Prostate gland (tissue), 2 donors: ENCODE results near the gene NDUFB2. TPM values are rescaled to one million over a fixed set of nuclear protein-coding genes. Genes with fewer than 3 reads are reported as not detected.
"Not testable (repeated sequence)": the region's sequence is repeated elsewhere in the genome, so short reads cannot be mapped to it uniquely, and the experiment has no call there.

Experiments used
- DNase-seq: peaks from one replicate; pipeline ENCODE4 v3.0.0-alpha.2; 2019; ENCODE audit warnings: low spot score
- H3K27ac ChIP-seq, 2 donors: fragments of 200-600 bp; sonication (generic); 2 replicates each; pipeline ENCODE4 v1.5.1; 2017 to 2019
- H3K27me3 ChIP-seq: fragments of 200-600 bp; sonication (generic); replicated peaks from 2 replicates; pipeline ENCODE4 v1.5.1; 2019; ENCODE audit not compliant: insufficient read depth
- H3K36me3 ChIP-seq, 2 donors: fragments of 200-600 bp; sonication (generic); 1 replicate in 1 of 2; 2 replicates in 1 of 2; pipeline versions ENCODE4 v1.5.1 to v1.8.1; 2017 to 2019
- H3K4me1 ChIP-seq: fragments of 200-600 bp; sonication (generic); replicated peaks from 2 replicates; pipeline ENCODE4 v1.5.1; 2019
- H3K4me3 ChIP-seq, 2 donors: fragments of 200-600 bp; sonication (generic); 2 replicates each; pipeline ENCODE4 v1.5.1; 2017 to 2019
- H3K9me3 ChIP-seq: fragments of 200-600 bp; sonication (generic); 2 replicates; pipeline ENCODE4 v1.5.1; 2017
- CTCF ChIP-seq, 4 experiments: fragments of 200-600 bp in 2 of 4; fragments of 450-650 bp in 2 of 4; sonication (generic) in 2 of 4; IDR thresholded peaks; 1 replicate in 3 of 4; 2 replicates in 1 of 4; pipeline ENCODE4 v1.5.1; 2016 to 2019; ENCODE audit warnings: antibody characterized with exemption in 4 of 4, mild to moderate bottlenecking in 2 of 4, moderate library complexity in 2 of 4
- POLR2A ChIP-seq: fragments of 450-650 bp; IDR thresholded peaks from one replicate; pipeline ENCODE4 v1.6.1; 2016; ENCODE audit warnings: antibody characterized with exemption, mild to moderate bottlenecking
- POLR2AphosphoS5 ChIP-seq: sonication (generic); formaldehyde crosslinking; IDR thresholded peaks from one replicate; pipeline ENCODE4 v1.6.1; 2017; ENCODE audit warnings: antibody characterized with exemption
- WGBS: methylation state at CpG from one replicate; pipeline ENCODE4 v1.1.5; 2018; 5-methylcytosine and 5-hydroxymethylcytosine counted together
- intact Hi-C: fragments of 100-400 bp; cut with DNase I; formaldehyde crosslinking; loops from one replicate; pipeline ENCODE4 v1.14.2; 2022
- total RNA-seq, 2 donors: library from RNA; depleted of rRNA; stranded (reverse); fragments of >200 nt; gene quantifications; one replicate each; pipeline ENCODE4 v1.1.0, GENCODE V29; 2016

Gene NDUFB2
- total RNA-seq, 2 donors from 2014 or later = 151 to 333 TPM

GRCh38 chr7:140674356-140674800 lies 22.1 kb upstream of the NDUFB2 start:
- intact Hi-C loops = loop anchor here (10.0 kb wide), 1 partner anchor 340 kb away; the partner anchor contains the start of gene MRPS33
- Histone ChIP-seq H3K4me1 (peaks cover 3% of the 10 kb centered on the region), H3K27ac (peak overlapping the region; percentile 86 to 93), H3K36me3 (no peaks in the 10 kb centered on the region), H3K4me3 (no peak overlapping the region), H3K9me3 (no peaks in the 10 kb centered on the region), H3K27me3 (no peaks in the 10 kb centered on the region)
- TF ChIP-seq POLR2AphosphoS5 (no peak), POLR2A (no peak), CTCF (IDR thresholded peaks at IDR 0.05) (no peak)
- DNase-seq = no peak
- WGBS = 74% methylated on average over 5 of the region's 5 CpGs

GRCh38 chr7:140674899-140675701 lies 21.4 kb upstream of the NDUFB2 start:
- H3K4me3 ChIP-seq = no peak overlapping the region
- TF ChIP-seq CTCF (IDR thresholded peaks at IDR 0.05) = peak in 2 of 4 experiments; percentile 31 to 34
- TF ChIP-seq POLR2A = no peak
- 64% methylated on average over 8 of the region's 8 CpGs for WGBS
- H3K9me3 ChIP-seq = no peaks in the 10 kb centered on the region
- H3K27ac ChIP-seq = no peak overlapping the region
- H3K4me1 ChIP-seq = peaks cover 3% of the 10 kb centered on the region
- H3K36me3 ChIP-seq = no peaks in the 10 kb centered on the region
- intact Hi-C loops = loop anchor here (10.0 kb wide), 1 partner anchor 340 kb away; the partner anchor contains the start of gene MRPS33
- no peak for DNase-seq
- H3K27me3 ChIP-seq = no peaks in the 10 kb centered on the region

- no peak for DNase-seq
- 64% methylated on average over 4 of the region's 4 CpGs for WGBS
- Histone ChIP-seq H3K4me1 (peaks cover 3% of the 10 kb centered on the region), H3K4me3 (no peak overlapping the region), H3K9me3 (no peaks in the 10 kb centered on the region), H3K27ac (no peak overlapping the region), H3K27me3 (no peaks in the 10 kb centered on the region), H3K36me3 (no peaks in the 10 kb centered on the region)
- intact Hi-C loops = loop anchor here (10.0 kb wide), 1 partner anchor 339 kb away; the partner anchor contains the start of gene MRPS33
- TF ChIP-seq POLR2AphosphoS5 = no peak
- no peak for TF ChIP-seq POLR2A
- no peak for TF ChIP-seq CTCF (IDR thresholded peaks at IDR 0.05)
These were observed 20.8 kb upstream of the NDUFB2 start for GRCh38 chr7:140675726-140676125.

- Histone ChIP-seq H3K4me3 (no peak overlapping the region), H3K27ac (no peak overlapping the region), H3K9me3 (no peaks in the 10 kb centered on the region), H3K27me3 (no peaks in the 10 kb centered on the region), H3K4me1 (peaks cover 3% of the 10 kb centered on the region), H3K36me3 (no peaks in the 10 kb centered on the region)
- intact Hi-C loops = loop anchor here (10.0 kb wide), 1 partner anchor 338 kb away; the partner anchor contains the start of gene MRPS33
- DNase-seq = no peak
- TF ChIP-seq CTCF (IDR thresholded peaks at IDR 0.05) (no peak), POLR2A (no peak), POLR2AphosphoS5 (no peak)
- WGBS = 88% methylated on average over 3 of the region's 3 CpGs
These were observed 20.2 kb upstream of the NDUFB2 start for GRCh38 chr7:140676306-140676705.

GRCh38 chr7:140676956-140677355 lies 19.6 kb upstream of the NDUFB2 start:
- 95% methylated on average over 11 of the region's 11 CpGs for WGBS
- not testable (repeated sequence) for H3K27me3 ChIP-seq, H3K9me3 ChIP-seq, H3K27ac ChIP-seq, H3K4me1 ChIP-seq, DNase-seq, H3K36me3 ChIP-seq, H3K4me3 ChIP-seq
- intact Hi-C loops = loop anchor here (10.0 kb wide), 1 partner anchor 338 kb away; the partner anchor contains the start of gene MRPS33
